K562 (cell line): ENCODE results near the gene RNH1. TPM values are rescaled to one million over a fixed set of nuclear protein-coding genes. Genes with fewer than 3 reads are reported as not detected.

Experiments used
- ASH1L ChIP-seq: fragments of 450-650 bp; IDR thresholded peaks from 2 replicates; pipeline ENCODE4 v1.6.1; 2018; ENCODE audit warnings: borderline replicate concordance, mild to moderate bottlenecking, low read depth; ENCODE audit not compliant: partially characterized antibody
- ESRRA ChIP-seq: fragments of 450-650 bp; IDR thresholded peaks from 2 replicates; pipeline ENCODE4 v1.6.1; 2014; ENCODE audit warnings: low read depth, mild to moderate bottlenecking, moderate library complexity, borderline replicate concordance
- SAFB ChIP-seq: fragments of 200-400 bp; formaldehyde crosslinking; IDR thresholded peaks from 2 replicates; pipeline ENCODE4 v1.6.1; 2017; ENCODE audit warnings: low read depth, low read length, borderline replicate concordance
- SP2 ChIP-seq: IDR thresholded peaks from 2 replicates; pipeline ENCODE4 v1.6.1; 2011; ENCODE audit warnings: mild to moderate bottlenecking, low read depth, low read length, moderate library complexity; ENCODE audit not compliant: poor library complexity, severe bottlenecking; ENCODE audit errors: extremely low read depth
- SUPT5H ChIP-seq: fragments of 450-650 bp; IDR thresholded peaks from 2 replicates; pipeline ENCODE4 v1.6.1; 2016
- ZBTB7A ChIP-seq: IDR thresholded peaks from 2 replicates; pipeline ENCODE4 v1.6.1; 2011; ENCODE audit warnings: low read depth, mild to moderate bottlenecking, low read length, moderate library complexity, borderline replicate concordance; ENCODE audit not compliant: control insufficient read depth
- ZNF444 ChIP-seq: fragments of 250-450 bp; sonication (Bioruptor Pico); IDR thresholded peaks from 2 replicates; pipeline ENCODE4 v1.4.0; 2020; ENCODE audit warnings: mild to moderate bottlenecking, moderate library complexity
- polyA plus RNA-seq, 8 experiments: library from polyadenylated mRNA; depleted of rRNA in 4 of 8; stranded (reverse) in 5 of 8; unstranded in 3 of 8; fragments of >200 nt; fragmentation: Nextera tagmentation in 2 of 8; fragmentation: Illumina TruSeq in 1 of 8; extraction: Ambion mirVana in 2 of 8; extraction: Trizol in 1 of 8; gene quantifications; 2 replicates each; pipeline versions ENCODE4 v1.2.1 to v1.2.3, GENCODE V29; 2011 to 2014; ENCODE audit warnings: inconsistent platforms in 1 of 8, missing spikeins in 1 of 8
- total RNA-seq, 7 experiments: library from RNA; depleted of rRNA in 6 of 7; stranded (reverse); fragments of >200 nt in 6 of 7; fragmentation: Illumina TruSeq in 2 of 7; extraction: Trizol in 2 of 7; gene quantifications; 2 replicates each; pipeline versions ENCODE4 v1.2.1 to v1.2.3, GENCODE V29; 2011 to 2021; ENCODE audit warnings: low replicate concordance in 1 of 7
- TF ChIP-seq, protein P1 (sequence below): fragments of 250-450 bp; sonication (Bioruptor Pico); IDR thresholded peaks from 2 replicates; pipeline ENCODE4 v1.9.0; 2021; ENCODE audit warnings: mild to moderate bottlenecking, inconsistent platforms
- TF ChIP-seq, protein P2 (sequence below): fragments of 200-800 bp; sonication (Bioruptor generic); IDR thresholded peaks from 2 replicates; pipeline ENCODE4 v1.6.1; 2017; ENCODE audit warnings: missing genetic modification characterization, missing compliant biosample characterization

RNH1 gene
- total and polyA plus RNA-seq, 9 of the 15 experiments (the other 6 are each of a cell fraction or from before 2014, with no cell fraction given): 2.5 to 160 (median 44.3) TPM

DNA sequence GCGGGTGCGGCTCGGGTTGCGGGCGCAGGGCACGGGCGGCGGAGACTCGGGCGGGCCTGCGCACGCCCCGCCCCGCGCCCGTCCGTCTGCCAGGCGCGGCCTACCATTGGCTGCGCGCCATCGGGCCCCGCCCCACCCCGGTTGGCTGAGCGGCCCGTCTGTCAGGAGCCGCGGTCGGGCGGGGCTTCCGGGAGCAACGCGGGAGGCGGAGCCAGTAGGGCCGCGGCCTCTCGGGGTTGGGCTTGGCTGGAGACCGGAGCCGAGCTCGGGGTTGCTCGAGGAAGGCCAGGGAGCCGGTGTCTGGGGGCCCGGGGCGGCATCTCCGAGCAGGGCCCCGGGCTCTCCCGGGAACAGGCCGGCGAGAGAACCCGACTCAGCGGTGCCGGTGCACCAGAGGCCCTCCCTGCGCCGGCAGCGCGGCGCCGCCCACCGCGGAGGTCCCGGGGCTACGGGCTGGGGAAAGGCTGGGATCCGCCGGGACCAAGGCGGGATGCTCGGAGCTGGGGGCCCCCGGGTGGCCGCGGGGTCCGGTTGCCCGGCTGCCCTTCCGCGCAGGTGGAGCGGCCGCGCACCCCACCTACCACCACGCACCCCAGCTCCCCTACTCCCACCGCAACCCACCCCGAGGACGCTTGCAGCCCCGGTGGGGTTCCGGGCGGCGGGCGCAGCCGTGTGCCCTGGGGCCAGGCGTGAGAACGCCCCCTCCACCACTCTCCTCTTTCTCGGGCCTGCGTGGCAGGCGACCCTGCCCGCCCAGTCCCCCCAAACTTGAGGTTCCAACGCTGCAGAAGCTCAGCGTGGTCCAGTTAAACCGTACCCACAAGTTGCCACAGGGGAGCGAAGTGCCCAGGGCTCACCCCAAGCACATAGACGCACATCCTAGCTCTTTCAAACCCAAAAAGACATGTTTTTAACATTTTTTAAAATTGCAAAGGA is 28.7 kb upstream of the RNH1 start, which contains the start of gene HRAS (continued):
- TF ChIP-seq ZNF444 (CRISPR knock-in tag) (no peak), ASH1L (peak; percentile 71), ESRRA (peak; percentile 54; the same call in 1 of the 2 replicates), SP2 (peak; percentile 91), SUPT5H (peak; percentile 66), SAFB (0 out of 2 replicates have a peak, but pooled peaks have one; percentile 7), ZBTB7A (peak; percentile 52; the same call in 1 of the 2 replicates)
- TF ChIP-seq, protein P1, sequence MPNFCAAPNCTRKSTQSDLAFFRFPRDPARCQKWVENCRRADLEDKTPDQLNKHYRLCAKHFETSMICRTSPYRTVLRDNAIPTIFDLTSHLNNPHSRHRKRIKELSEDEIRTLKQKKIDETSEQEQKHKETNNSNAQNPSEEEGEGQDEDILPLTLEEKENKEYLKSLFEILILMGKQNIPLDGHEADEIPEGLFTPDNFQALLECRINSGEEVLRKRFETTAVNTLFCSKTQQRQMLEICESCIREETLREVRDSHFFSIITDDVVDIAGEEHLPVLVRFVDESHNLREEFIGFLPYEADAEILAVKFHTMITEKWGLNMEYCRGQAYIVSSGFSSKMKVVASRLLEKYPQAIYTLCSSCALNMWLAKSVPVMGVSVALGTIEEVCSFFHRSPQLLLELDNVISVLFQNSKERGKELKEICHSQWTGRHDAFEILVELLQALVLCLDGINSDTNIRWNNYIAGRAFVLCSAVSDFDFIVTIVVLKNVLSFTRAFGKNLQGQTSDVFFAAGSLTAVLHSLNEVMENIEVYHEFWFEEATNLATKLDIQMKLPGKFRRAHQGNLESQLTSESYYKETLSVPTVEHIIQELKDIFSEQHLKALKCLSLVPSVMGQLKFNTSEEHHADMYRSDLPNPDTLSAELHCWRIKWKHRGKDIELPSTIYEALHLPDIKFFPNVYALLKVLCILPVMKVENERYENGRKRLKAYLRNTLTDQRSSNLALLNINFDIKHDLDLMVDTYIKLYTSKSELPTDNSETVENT (CRISPR knock-in tag): peak; percentile 76
- TF ChIP-seq, protein P2, sequence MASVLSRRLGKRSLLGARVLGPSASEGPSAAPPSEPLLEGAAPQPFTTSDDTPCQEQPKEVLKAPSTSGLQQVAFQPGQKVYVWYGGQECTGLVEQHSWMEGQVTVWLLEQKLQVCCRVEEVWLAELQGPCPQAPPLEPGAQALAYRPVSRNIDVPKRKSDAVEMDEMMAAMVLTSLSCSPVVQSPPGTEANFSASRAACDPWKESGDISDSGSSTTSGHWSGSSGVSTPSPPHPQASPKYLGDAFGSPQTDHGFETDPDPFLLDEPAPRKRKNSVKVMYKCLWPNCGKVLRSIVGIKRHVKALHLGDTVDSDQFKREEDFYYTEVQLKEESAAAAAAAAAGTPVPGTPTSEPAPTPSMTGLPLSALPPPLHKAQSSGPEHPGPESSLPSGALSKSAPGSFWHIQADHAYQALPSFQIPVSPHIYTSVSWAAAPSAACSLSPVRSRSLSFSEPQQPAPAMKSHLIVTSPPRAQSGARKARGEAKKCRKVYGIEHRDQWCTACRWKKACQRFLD (CRISPR knock-in tag): peak; percentile 46; the same call in 1 of the 2 replicates
